ENCODE measurements around the gene CDH2.

The CDH2 gene

DNA sequence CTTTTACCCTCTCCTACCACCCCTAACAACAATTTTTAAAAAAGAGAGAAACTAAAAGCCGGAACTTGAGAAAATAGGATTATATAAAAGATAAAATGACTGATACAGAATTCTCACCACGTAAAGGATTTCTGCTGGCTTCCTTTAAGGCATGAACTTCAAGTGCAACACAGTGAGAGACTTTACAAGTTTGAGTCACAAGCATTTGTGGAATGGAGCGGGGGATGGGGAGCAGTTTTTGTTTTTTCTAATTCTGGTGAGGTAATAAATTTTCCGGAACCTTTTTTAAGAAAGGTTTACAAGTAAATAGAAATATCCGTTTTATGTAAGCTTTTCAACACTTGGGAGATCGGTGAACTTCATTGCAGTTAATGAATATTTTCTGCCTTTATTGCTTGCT is 1.8 kb upstream of the CDH2 start:
- DNase-seq (ENCODE audit: low read depth): no peak
- peak overlapping the region; percentile 81 for H3K4me3 ChIP-seq (ENCODE audit: low read depth, low read length)
- in situ Hi-C loops (cut with HindIII; ENCODE audit: low sequenced_read_pairs): no loop called here
- TF ChIP-seq, protein P1, sequence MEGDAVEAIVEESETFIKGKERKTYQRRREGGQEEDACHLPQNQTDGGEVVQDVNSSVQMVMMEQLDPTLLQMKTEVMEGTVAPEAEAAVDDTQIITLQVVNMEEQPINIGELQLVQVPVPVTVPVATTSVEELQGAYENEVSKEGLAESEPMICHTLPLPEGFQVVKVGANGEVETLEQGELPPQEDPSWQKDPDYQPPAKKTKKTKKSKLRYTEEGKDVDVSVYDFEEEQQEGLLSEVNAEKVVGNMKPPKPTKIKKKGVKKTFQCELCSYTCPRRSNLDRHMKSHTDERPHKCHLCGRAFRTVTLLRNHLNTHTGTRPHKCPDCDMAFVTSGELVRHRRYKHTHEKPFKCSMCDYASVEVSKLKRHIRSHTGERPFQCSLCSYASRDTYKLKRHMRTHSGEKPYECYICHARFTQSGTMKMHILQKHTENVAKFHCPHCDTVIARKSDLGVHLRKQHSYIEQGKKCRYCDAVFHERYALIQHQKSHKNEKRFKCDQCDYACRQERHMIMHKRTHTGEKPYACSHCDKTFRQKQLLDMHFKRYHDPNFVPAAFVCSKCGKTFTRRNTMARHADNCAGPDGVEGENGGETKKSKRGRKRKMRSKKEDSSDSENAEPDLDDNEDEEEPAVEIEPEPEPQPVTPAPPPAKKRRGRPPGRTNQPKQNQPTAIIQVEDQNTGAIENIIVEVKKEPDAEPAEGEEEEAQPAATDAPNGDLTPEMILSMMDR (IDR thresholded peaks at IDR 0.05; ENCODE audit: low read depth, low read length, missing control alignments): no peak

DNA sequence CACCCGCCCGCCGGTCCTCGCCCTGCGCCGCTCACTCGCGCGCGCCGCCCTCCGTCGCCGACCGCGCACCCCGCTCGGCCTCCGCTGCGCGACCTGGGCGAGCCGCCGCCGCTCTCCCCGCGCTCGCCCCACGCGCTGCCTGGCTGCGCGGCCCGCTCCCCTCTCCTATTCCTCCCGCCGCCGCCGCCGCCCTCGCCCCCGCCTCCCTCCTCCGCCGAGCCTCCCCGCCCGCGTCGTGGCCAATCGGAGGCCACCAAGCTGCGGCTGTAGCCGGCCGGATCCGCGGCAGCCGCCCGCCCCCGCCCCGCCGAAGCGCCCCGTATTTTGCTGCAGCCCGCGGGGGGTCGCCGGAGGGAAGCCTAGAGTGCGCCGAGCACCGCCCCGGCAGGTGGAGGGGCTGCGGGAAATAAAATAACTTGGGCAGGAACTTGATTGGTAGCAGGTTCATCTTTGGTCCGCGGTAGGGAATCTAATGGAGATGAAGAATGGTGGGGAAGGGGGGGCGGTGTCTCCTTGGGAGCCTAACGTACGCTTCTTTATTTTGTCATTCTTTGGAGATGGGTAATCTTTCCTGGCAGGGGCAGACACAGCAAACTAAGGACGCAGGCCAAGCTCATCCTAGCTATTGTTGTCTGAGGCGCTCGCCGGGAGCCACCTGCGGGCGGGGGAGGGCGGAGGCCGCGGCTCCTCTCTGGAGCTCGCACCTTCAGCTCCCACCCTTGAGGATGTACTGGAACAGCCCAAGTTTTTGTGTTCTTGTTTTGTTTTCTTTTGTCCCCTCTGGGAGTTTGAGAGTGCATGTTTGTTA is 1.1 kb upstream of the CDH2 start:
- in situ Hi-C loops (cut with HindIII; ENCODE audit: low sequenced_read_pairs): no loop called here
- DNase-seq (ENCODE audit: low read depth): no peak
- TF ChIP-seq, protein P1 (IDR thresholded peaks at IDR 0.05; ENCODE audit: low read depth, low read length, missing control alignments): peak; percentile 4
- H3K4me3 ChIP-seq (ENCODE audit: low read depth, low read length): peak overlapping the region; percentile 81

DNA sequence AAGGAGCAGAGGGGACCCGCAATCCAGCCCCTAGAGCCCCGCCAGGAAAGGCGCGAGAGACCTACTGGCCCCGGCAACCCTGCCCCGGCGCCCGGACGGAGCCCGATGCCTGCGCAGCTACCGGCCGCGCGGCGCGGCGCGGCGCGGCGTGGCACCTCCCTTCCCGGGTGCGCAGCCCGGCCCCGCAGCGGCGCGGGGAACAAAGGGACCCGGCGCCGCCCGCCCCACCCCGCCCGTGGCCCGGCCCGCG is 307 bp downstream of the CDH2 start:
- H3K4me3 ChIP-seq (ENCODE audit: low read depth, low read length): peak overlapping the region; percentile 81
- in situ Hi-C loops (cut with HindIII; ENCODE audit: low sequenced_read_pairs): no loop called here
- TF ChIP-seq, protein P1 (IDR thresholded peaks at IDR 0.05; ENCODE audit: low read depth, low read length, missing control alignments): no peak
- DNase-seq (ENCODE audit: low read depth): no peak

DNA sequence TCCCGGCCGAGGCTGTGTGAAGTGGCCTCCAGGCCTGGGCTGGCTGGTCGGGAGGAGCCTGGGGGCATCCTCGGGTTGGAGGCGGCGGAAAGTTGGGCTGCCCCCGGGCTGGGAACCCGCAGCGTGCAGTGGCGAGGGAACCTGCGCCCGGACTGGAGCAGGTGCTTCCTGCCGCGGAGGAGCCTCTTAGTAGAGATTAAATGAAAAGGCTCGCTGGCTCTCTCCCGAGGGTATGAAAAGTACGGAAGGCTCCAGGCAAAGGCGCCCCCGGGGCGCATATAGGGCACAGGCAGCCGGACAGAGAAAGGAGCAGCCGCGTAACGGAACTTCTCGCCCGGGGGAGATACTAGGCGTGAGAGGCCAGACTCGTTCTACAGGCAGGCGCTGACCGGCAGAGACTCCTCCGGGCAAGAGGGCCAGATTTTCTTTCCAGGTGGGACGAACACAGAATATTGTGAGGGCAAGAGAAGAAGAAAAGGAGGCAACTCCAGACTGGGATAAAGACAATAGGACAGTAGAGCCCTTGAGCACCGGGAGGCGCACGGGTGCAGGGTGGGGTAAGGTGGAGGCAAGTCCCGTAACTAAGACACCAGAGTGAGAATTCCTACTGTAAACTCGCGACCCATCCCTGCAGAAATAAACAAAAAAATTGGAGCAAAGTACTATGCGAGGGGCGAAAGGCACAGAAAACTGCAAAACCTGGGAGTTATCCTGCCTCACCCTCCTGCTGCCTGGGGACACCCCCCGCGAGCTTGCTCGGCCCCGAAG is 816 bp downstream of the CDH2 start:
- in situ Hi-C loops (cut with HindIII; ENCODE audit: low sequenced_read_pairs): no loop called here
- DNase-seq (ENCODE audit: low read depth): no peak
- peak overlapping the region; percentile 81 for H3K4me3 ChIP-seq (ENCODE audit: low read depth, low read length)
- TF ChIP-seq, protein P1 (IDR thresholded peaks at IDR 0.05; ENCODE audit: low read depth, low read length, missing control alignments): no peak

DNA sequence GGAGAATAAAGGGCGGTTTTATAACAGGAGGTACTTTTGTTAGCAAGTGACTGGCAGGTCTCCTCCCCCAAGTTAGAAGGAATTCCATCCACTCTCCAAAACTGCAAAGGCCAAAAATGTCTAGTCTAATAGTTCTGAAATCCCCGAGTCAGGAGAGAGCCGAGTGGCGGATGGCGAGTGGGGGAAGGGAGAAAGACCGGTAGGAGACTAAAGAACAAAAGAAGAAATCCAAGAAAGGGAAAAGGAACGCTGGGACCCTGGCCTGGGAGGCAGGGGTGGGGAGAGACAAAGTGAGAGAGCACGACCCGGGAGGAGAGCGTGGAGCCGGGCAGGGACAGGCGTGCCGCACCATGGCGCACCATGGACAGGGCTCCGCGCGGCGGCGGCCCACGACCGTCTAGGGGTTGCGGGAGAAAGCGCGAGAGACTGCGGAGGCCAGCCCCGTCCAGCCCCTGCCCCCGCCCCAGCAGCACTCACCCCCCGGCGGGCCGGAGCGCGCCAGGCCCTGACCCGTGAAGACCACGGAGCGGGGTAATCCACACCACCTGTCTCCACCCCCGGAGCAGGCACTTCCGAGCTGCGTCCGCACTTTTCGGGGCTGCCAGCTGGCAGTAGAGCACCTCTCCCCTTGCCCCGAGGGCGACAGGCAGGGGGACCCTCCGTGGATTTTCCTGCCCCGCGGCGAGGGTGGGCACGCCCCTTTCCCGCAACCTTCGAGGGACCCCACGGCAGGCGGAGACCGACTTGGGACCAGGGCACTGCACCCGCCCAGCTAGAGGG is 1.6 kb downstream of the CDH2 start:
- no peak for DNase-seq (ENCODE audit: low read depth)
- H3K4me3 ChIP-seq (ENCODE audit: low read depth, low read length): peak overlapping the region; percentile 81
- TF ChIP-seq, protein P1 (IDR thresholded peaks at IDR 0.05; ENCODE audit: low read depth, low read length, missing control alignments): no peak
- in situ Hi-C loops (cut with HindIII; ENCODE audit: low sequenced_read_pairs): no loop called here

DNA sequence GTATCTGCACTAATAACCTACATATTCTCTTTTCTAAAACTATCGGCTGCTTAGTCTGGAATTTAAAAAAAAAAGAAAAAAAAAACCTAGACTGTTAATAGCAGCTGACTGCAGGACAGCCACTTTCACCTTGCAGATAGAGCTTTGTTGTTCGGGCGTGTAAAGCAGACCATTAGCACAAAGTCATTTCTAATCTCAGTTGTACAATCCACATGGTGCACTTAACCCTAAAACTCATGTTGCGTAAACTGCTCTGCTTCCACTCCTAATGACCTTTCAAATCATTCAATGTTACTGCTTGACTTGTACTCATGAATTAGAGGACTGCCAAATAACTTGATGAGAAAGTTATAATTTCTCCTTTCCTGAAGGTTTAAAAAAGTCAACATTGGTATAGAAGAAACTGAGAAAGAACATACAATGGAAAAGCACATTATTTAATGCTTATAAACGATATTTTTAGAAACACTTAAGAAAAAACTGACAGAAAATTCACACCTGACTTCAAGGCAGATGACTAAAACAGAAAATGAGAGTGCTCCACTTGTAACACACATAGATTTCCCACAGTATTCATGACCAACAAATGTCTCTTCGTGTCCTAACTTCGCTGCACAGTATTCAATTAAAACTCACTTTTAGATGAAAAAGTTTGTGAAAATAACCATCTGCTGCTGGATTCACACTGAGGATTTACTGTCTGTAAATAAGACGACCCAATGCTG is 2.6 kb downstream of the CDH2 start:
- H3K4me3 ChIP-seq (ENCODE audit: low read depth, low read length): peak overlapping the region; percentile 81
- no peak for DNase-seq (ENCODE audit: low read depth)
- in situ Hi-C loops (cut with HindIII; ENCODE audit: low sequenced_read_pairs): no loop called here
- TF ChIP-seq, protein P1 (IDR thresholded peaks at IDR 0.05; ENCODE audit: low read depth, low read length, missing control alignments): no peak

Measured in astrocyte of the cerebellum (primary cell).